ENCODE results near the gene NSFL1C.

GRCh38 chr20:1490643-1491195, 24.1 kb upstream of the NSFL1C start:
- TF ChIP-seq CTCF (conservative IDR thresholded peaks at IDR 0.05) (no peak), EZH2 (IDR thresholded peaks at IDR 0.05; ENCODE audit: low read depth) (no peak)
